GM12878 (cell line): ENCODE data around the gene ELAPOR1. TPM values are rescaled to one million over a fixed set of nuclear protein-coding genes. Genes with fewer than 3 reads are reported as not detected.

Experiments
- CREM ChIP-seq: IDR thresholded peaks from 2 replicates; pipeline ENCODE4 v1.6.1; 2014; ENCODE audit warnings: antibody characterized with exemption, low read depth
- RELA ChIP-seq: fragments of 450-650 bp; IDR thresholded peaks from 2 replicates; pipeline ENCODE4 v1.8.0; 2014; ENCODE audit warnings: borderline replicate concordance; ENCODE audit not compliant: partially characterized antibody
- SRF ChIP-seq, 2 experiments: IDR thresholded peaks; 2 replicates each; pipeline ENCODE4 v1.6.1; 2011; ENCODE audit warnings: low read depth in 2 of 2, low read length in 2 of 2, mild to moderate bottlenecking in 1 of 2, moderate library complexity in 1 of 2
- STAT1 ChIP-seq: fragments of 450-650 bp; conservative IDR thresholded peaks from 2 replicates; pipeline ENCODE4 v1.6.1; 2014; ENCODE audit warnings: antibody characterized with exemption, mild to moderate bottlenecking
- polyA plus RNA-seq, 11 experiments: library from polyadenylated mRNA; depleted of rRNA in 4 of 11; unstranded in 6 of 11; stranded (reverse) in 5 of 11; fragments of >200 nt; fragmentation: Nextera tagmentation in 4 of 11; fragmentation: Illumina TruSeq in 1 of 11; extraction: Ambion mirVana in 4 of 11; extraction: Trizol in 1 of 11; gene quantifications; 1 replicate in 1 of 11; 2 replicates in 10 of 11; pipeline versions ENCODE4 v1.2.1 to v1.2.3, GENCODE V29; 2011 to 2016; ENCODE audit warnings: inconsistent platforms in 2 of 11, missing spikeins in 2 of 11, low read depth in 1 of 11
- total RNA-seq, 4 experiments: library from RNA; depleted of rRNA in 3 of 4; stranded (reverse); fragments of >200 nt in 3 of 4; fragmentation: Illumina TruSeq in 1 of 4; extraction: Trizol in 1 of 4; gene quantifications; 2 replicates each; pipeline versions ENCODE4 v1.2.1 to v1.2.3, GENCODE V29; 2013 to 2021
- TF ChIP-seq, protein P1 (sequence below): fragments of 150-350 bp; IDR thresholded peaks from 2 replicates; pipeline ENCODE4 v1.6.1; 2014; ENCODE audit warnings: mild to moderate bottlenecking, low read depth, low read length
- TF ChIP-seq, protein P2 (sequence below): IDR thresholded peaks from 2 replicates; pipeline ENCODE4 v1.6.1; 2011; ENCODE audit warnings: mild to moderate bottlenecking, low read depth, low read length, moderate library complexity; ENCODE audit not compliant: insufficient replicate concordance

Gene ELAPOR1
- total and polyA plus RNA-seq, 10 of the 15 experiments (the other 5 are each of a cell fraction or from before 2014, with no cell fraction given): 0.04 to 2.1 (median 0.19) TPM; not detected in 2

DNA sequence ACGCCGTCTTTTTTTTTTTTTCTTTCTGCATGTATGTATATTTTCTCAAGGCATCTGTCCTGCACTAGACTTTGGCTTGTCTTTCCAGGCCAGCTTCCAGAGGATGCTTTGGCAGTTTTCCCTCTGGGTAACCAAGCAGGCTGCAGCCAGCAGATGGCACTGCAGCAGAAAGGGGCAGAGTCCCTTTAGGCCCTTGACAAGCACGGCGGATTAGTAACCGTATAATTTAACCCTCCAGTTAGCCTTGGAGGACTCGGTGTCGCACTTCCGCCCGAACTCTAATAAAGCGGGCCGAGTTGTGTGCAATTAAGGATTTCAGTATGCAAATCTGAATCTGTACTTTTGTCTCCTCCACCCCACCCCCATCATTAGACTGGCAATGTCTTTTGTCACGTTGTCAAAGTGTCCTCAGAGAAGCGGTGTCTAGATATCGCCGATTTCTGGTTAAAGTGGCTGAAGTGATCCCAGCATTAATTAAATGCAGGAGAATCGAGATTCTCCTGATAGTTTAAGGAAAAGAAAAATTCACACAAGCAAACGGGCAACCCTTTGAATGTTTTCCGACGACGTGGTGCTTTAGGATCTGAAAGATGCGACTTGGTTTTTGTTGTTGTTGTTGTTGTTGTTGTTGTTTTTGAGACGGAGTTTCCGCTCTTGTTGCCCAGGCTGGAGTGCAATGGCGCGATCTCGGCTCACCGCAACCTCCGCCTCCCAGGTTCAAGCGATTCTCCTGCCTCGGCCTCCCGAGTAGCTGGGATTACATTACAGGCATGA is 24.5 kb upstream of the ELAPOR1 start (continued):
- TF ChIP-seq, protein P1, sequence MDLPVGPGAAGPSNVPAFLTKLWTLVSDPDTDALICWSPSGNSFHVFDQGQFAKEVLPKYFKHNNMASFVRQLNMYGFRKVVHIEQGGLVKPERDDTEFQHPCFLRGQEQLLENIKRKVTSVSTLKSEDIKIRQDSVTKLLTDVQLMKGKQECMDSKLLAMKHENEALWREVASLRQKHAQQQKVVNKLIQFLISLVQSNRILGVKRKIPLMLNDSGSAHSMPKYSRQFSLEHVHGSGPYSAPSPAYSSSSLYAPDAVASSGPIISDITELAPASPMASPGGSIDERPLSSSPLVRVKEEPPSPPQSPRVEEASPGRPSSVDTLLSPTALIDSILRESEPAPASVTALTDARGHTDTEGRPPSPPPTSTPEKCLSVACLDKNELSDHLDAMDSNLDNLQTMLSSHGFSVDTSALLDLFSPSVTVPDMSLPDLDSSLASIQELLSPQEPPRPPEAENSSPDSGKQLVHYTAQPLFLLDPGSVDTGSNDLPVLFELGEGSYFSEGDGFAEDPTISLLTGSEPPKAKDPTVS: no peak
- TF ChIP-seq, protein P2, sequence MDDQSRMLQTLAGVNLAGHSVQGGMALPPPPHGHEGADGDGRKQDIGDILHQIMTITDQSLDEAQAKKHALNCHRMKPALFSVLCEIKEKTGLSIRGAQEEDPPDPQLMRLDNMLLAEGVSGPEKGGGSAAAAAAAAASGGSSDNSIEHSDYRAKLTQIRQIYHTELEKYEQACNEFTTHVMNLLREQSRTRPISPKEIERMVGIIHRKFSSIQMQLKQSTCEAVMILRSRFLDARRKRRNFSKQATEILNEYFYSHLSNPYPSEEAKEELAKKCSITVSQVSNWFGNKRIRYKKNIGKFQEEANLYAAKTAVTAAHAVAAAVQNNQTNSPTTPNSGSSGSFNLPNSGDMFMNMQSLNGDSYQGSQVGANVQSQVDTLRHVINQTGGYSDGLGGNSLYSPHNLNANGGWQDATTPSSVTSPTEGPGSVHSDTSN: no peak
- no peak for TF ChIP-seq RELA
- TF ChIP-seq CREM: no peak
- no peak for TF ChIP-seq SRF (IDR thresholded peaks at IDR 0.05; ENCODE audit: low read depth in 2 of 2, low read length in 2 of 2)
- no peak for TF ChIP-seq STAT1
